Left colon (tissue), 2 donors: ENCODE data around the gene LRBA. TPM values are rescaled to one million over a fixed set of nuclear protein-coding genes. Genes with fewer than 3 reads are reported as not detected.

Source experiments
- ATAC-seq: fragments of 200-7000 bp; cut with Tn5 transposase; one replicate; pipeline ENCODE4 v1.9.1; 2020; ENCODE audit warnings: mild to moderate bottlenecking, moderate library complexity
- DNase-seq, 2 donors: peaks; one replicate each; pipeline ENCODE4 v3.0.0-alpha.2; 2020
- intact Hi-C, 2 donors: fragments of 100-400 bp; cut with DNase I in 1 of 2; cut with micrococcal nuclease in 1 of 2; formaldehyde crosslinking; loops; one replicate each; pipeline versions ENCODE4 v1.11.2 to v1.14.0; 2022; cut with DNase I, micrococcal nuclease
- total RNA-seq, 2 donors: library from RNA; stranded (reverse); fragmentation: NEBNext Ultra II Directional; extraction: Animal tissue kit (Norgen Biotek cat#: 25700); gene quantifications; one replicate each; pipeline ENCODE4 v1.2.1, GENCODE V29; 2021
- donor health status: DM: no; HTN: no; CAD: no.
- donor health status: DM: yes; HTN: yes; CAD: no.

Gene LRBA
- total RNA-seq, 2 donors from 2014 or later = 65.7 to 80.0 TPM

DNA sequence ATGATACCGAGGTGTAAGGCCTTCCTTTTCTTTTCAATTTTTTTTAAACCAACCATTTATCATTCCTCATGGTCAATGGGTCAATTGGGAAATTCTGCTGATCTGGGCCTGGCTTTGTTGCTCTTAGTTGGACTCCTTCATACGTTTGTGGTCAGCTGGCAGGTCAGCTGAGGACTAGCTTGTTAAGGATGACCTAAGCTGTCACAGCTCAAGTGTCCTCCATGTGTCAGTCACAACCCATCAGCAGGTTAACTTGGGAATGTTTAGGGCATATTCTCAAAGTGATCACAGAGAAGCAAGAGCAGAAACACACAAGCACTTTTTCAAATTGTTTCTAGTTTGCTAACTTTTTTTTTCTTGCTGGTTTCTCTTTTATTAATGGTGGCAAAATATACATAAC, 550.6 kb downstream of the LRBA start:
- ATAC-seq (no peak), DNase-seq (no peak)
- intact Hi-C loops = no loop called here

DNA sequence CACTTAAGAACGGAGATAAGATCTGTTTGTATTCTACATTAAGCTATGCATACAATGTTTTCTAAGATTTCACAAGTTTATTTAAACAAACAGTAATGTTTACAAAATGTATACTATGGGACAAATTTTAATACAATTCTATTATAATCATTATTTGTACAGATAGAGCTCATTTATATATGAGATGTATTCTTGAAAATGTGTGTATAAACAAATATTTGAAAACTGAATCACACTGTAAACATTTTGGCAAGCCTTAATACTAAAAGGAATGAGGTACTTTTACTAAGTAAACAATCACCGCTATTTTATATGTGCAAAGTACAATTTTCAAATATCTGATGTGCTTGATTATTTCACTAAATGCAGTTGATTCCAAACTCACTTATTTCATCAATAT, 552.3 kb downstream of the LRBA start:
- intact Hi-C loops = no loop called here
- DNase-seq (no peak), ATAC-seq (no peak)

DNA sequence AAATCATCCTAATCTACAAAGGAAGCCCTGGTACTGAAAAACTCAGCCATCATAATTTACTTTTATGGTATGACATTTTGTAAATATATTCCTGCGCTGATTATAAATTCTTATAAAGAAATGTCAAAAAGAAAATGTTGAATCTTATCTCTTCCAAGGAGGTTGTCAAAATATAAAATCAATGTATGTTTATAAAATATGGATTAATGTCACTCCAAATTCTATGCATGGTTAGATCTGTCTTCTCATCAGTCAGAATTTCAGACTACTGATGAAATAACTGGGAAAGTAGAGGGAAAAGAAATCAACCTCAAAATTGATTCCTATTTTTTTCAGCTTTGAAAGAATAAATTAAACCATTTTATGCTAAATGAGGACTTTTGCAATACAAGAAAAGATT, 553.1 kb downstream of the LRBA start:
- ATAC-seq = no peak
- intact Hi-C loops = no loop called here

DNA sequence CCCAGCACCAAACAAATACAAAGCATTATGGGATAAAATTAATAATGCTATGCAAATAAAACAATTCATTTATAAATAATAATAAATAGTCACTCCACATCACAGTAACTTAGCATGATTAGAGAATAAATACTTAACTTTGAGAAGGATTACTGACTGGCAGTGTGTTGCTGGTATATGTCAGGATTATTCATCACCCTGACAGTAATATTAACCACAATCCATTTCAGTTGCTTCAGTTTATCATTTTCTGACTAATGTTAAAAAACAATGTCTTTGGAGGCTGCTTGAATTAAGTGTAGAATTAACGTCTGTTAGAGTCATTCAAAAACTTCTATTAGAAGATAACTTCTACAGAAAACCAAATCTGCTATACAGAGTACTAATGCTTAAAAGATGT, 557.3 kb downstream of the LRBA start:
- DNase-seq (no peak), ATAC-seq (no peak)
- intact Hi-C loops = no loop called here

More for the DNA sequence above, 553.1 kb downstream of the LRBA start:
- no peak for DNase-seq

DNA sequence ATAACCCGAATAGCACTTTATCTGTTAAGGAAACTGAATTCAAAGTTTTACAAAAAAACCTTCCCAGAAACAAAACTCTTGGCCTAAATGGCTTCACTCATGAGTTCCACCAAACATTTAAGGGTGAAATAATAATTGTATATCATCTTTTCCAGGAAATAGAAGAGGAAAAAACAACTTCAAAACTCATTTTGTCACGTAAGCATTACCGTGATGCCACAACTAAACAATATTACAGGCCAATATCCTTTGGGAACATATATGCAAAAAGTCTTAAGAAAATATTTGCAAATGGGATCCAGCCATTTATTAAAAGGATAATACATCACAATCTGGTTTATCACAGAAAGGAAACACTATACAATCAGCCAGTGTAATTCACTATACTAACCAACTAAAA, 563.2 kb downstream of the LRBA start:
- ATAC-seq = no peak
- no peak for DNase-seq
- intact Hi-C loops = no loop called here

DNA sequence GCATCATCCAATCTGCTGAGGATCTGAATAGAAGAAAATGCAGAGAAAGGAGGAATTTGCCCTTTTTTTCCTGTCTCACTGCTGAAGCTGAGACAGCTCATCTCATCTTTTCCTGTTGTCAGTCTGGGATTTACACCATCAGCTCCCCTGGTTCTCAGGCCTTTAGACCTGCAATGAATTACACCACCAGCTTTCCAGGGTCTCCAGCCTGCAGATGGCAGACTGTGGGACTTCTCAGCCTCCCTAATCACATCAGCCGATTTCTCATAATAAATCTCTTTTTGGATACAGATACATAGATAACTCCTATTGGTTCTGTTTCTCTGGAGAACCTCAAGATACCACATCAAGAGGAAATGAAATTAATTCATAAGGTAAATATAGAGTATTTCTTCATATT, 567.7 kb downstream of the LRBA start:
- DNase-seq = no peak
- intact Hi-C loops = no loop called here
- ATAC-seq = no peak

DNA sequence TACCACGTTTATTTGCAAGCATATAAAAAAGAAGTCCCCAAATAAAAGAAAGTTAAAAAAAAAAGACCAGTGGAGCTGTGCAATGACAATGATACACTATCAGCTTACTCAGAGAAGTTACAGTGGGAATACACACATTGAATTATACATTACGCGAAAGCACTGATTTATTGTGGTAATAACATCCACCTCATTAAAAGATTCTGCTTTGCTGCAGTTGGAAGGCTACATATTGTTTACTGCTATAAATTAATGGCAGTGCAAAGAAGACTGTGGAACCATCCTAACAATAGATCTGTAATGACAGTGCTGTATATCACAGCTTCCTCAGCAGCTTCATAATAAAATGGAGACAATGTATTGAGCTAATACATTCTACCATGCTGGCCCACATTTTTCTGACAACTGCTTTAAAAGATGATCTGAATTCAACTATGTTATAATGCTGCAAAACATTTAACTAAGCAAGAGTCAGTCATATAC, 575.6 kb downstream of the LRBA start:
- ATAC-seq = no peak
- no peak for DNase-seq
- intact Hi-C loops = no loop called here

DNA sequence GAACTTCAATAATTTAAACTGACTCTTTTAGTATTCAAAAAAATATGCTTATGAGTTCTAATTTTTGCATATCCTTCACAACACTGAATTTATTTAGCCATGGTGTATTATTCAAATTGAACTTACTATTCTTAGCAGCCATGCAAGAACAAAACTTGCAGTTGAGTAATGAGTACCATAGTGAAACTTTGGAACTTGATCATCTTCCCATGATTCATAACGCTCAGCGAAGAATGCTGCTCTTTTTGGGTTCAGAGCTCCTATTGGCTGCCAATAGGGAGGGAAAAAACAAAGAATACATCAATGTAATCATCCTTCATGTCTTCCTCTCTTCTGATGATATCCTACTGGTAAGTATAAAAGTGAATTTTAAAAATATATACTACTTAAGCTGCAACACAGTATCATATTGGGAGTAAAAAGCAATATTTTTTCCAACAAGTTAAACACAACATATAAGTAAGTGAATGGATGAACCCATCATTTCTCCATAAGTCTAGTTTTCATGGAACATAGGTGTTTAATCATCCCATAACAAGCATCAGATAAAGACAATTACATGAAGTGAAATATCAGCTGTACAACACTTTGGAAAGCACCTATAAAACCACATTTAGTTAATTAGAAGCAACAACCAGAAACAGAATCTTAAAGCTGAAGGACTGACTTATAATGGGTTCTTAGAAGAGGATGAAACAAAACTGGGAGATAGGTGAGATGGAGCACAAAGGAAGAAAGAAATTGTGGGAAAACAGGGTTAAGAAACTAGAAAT, 578.3 kb downstream of the LRBA start:
- intact Hi-C loops = no loop called here
- no peak for ATAC-seq
- DNase-seq = no peak

DNA sequence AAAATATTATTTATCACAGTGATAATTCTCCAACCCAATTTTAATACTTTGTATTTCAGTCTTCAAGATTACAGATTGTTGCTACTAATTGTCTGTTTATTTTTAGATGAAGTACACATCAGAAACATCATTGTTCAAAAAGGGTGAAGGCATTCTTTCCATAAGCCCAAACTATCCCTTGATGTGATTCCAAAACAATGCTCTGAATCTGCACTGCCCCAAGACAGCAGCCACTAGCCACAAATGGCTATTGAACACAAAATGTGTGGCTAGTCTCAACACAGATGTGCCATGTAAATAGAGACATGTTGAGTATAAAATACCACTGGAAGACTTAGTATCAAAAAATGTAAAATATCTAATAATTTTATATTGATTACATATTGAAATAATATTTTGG, 583.9 kb downstream of the LRBA start:
- intact Hi-C loops = no loop called here
- no peak for DNase-seq
- ATAC-seq = no peak

DNA sequence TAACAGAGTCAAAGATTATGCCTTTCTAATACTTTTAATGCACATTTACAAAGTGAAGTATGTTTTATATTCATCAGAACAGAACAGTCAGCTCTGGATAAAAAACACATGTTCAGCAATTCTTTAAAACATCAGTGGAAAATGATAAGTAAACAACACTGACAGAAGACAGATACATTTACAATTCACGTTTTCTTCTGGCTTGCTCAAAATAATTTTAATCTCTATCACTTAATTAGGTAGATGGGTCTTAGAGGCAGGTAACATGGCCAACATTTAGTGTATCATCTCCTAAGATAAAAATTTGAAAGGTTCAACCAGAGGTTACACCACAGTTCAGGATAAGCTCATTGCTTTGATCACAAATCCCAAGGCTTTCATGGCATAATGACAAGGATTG, 589.9 kb downstream of the LRBA start:
- intact Hi-C loops = no loop called here
- ATAC-seq (no peak), DNase-seq (no peak)

DNA sequence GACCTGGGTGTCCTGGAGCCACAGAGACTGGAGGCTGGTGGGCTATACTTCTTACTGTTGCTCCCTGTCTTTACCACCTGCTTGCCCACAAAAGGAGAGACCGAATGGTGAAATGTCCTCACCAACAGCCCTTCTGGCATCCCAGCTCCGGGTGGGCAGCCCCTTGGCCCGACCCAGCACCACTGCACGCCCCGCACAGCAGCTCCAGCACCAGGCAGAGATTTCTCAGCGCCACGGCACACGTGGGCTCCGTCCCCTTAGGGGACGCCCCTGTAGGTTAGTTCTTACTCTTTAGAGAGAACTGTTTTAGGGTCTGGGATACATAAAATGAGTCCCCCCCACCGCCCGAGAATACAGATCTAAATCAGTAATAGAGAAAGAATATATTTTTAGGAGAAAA, 591.6 kb downstream of the LRBA start:
- intact Hi-C loops = no loop called here
- DNase-seq = no peak
- ATAC-seq = no peak

DNA sequence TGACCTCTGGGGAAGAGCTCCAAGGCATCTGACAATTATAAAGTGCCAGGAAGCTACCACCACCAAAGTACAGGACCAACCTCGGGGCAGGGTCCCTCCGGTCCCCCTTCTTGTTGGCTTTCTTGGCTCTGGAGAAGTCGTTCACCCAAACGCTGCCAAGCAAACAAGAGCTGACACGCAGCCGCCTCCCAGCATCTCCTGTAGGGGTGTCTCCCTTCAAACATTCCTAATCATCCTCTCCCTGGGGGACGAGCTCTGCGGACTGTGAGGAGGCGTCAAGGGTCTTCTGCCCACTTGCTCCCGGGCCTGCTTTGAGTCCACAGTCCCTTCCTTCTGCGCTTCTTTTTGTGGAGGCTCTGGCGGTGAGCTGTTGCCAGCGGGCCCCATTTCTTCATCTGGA, 592.0 kb downstream of the LRBA start:
- intact Hi-C loops = no loop called here
- DNase-seq (no peak), ATAC-seq (no peak)

DNA sequence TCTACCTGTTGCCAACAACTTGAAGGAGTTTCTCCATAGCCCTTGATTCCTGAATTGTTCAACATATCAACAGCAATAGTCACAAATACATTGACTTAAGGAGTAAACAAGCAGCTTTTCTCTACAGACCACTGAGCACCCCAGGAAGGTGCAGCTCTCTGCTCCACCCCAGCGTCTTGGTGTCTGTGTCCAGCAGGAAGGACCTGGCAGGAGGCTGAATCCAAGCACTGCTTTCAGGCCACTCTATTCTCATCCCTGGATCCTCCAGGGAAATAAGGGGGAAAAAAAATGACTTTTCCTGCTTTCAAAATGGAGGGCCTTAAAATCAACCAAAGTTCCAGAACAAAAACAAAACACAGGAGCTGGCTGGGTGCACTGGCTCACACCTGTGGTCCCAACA, 593.5 kb downstream of the LRBA start:
- ATAC-seq (no peak), DNase-seq (no peak)
- intact Hi-C loops = no loop called here

DNA sequence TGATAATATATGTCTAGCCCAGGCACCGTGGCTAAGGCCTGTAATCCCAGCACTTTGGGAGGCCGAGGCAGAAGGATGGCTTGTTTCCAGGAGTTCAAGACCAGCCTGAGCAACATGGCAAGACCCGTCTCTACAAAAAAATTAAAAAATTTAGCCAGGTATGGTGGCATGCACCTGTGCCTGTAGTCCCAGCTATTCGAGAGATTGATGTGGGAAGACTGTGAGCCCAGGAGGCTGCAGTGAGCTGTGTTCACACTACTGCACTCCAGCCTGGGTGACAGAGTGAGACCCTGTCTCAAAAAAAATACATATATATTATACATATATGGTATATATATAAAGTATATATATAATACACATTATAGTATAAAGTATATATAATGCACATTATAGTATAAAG, 595.1 kb downstream of the LRBA start:
- ATAC-seq (no peak), DNase-seq (no peak)
- intact Hi-C loops = no loop called here

DNA sequence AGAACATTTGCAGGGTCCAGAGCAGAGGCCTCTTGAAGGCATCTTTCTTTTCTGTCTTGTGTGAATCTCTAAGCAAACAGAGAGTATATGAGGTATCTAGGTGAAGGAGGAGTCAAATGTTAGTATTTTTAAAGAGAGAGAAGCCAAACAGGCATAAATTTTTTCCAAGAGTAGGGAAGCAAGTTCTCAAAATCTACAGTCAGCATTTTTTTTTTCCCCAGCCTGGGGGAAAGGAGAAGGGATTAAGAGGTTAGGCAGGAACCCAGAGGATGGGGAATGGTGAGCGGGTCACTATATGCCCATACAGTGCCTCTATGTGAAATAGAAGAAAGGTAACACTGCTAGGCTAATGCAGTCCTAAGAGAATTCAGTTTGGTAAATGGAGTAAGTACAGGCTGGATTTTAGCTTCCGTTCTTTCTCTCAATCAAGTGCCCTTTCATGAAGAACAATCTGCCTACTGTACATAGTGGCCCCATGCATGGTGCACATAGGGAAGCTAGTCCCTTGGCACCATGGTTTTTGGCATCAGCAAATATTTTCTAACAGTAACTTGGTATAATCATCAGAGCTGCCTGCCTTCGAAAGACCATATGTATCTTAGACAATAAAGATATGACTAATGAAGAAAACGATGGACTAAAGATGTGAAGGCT, 596.2 kb downstream of the LRBA start:
- intact Hi-C loops = no loop called here
- ATAC-seq = no peak
- DNase-seq = no peak

DNA sequence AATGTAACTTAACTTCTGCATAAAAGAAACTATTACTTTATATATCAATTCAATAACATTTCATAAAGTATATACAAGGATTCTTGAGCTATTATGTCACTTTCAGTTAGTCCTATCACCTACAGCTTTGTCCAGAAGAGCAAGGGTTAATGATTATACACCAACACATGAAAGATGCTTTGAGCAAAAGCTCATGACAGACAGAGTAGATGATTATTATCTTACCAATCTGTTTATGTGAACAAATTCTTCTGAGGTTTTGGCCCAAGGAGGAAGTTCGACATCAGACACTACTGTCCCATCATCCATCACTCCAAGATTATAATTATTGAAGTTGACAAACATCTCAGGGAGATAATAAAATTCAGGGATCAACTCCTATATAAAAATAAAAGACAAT, 599.9 kb downstream of the LRBA start:
- DNase-seq (no peak), ATAC-seq (no peak)
- intact Hi-C loops = no loop called here

DNA sequence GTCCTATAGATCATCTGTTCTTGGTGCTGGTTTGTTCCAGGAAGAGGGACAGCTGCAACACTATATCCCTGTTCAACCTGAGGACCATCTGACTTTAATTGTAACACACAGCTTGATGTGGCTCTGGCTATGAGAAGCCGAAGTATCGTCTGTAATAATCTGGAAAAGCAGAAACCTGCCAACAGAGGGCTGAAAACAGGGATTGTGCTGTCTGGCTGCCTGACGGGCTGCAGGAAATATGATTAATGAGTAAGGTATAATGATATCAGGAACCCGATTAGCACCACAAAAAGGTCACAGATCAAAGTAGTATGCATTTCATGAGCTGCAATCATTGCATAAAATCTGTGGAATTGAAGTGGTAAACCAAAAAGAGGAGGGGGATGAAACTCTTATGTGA, 603.6 kb downstream of the LRBA start:
- intact Hi-C loops = no loop called here
- DNase-seq (no peak), ATAC-seq (no peak)

DNA sequence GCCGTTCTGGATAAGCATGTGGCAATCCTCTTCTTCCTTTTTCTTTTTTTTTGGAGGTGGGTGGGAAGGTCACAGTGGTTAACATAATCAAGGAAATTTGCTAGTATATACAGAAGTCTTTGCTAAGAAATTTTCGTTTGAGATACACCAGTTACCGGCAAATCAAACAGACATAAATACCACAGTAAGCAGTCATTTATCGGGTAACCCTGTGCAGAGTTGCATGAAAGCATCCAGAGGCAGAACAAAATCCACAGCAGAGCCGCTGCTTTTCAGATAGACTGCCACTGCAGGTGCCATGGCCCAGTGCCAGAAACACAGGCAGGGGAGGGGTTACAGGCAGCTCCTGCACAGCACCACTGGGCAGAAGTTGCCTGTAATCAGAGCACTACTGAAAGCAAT, 612.2 kb downstream of the LRBA start:
- DNase-seq (peak; percentile 64 to 79), ATAC-seq (peak; percentile 92)
- intact Hi-C loops = no loop called here

DNA sequence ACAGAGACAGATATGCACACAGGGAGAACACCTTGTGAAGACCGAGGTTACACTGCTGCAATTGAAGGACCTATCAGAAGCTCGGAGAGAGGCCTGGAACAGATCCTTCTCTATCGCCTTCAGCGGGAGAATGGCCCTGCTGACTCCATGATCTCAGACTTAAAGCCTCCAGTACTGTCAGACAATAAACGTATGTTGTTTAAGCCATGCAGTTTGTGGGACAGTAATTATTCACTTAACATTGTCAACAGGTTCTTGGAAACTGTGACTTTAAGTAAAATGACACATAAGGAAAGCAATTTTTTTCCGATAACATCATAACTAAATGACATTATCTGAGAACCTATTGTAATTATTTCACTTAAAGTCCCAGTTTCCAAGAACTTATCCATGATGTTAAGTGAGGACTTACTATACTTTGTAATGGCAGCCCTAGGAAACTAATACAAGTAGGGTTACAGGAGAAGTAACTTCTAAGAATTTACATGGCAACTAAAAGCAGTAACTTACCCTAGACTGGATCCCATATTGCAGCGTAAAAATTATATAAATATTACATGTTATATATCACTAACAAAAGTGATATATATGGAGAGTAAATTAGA, 613.9 kb downstream of the LRBA start:
- ATAC-seq (no peak), DNase-seq (no peak)
- intact Hi-C loops = no loop called here

DNA sequence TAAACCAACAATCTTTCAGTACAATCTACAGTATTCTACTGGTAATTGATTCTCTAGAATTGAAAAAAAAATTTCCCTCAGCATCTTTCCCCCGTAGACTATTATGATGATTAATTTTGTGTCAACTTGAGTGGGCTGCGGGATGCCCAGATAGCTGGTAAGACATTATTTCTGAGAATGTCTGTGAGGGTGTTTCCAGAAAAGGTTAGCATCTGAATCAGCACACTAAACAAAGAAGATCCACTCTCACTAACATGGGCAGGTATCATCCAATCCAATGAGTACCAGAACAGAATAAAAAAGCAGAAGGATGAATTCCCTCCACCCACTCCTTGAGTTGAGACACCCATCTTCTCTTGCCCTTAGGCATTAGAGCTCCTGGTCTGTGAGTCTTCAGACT, 619.2 kb downstream of the LRBA start:
- no peak for ATAC-seq
- DNase-seq = no peak
- intact Hi-C loops = no loop called here
